Smooth muscle cell of the brain vasculature (primary cell): ENCODE data around the gene ZNF469.

ENCODE experiments used
- DNase-seq: peaks from one replicate; pipeline ENCODE4 v3.0.0-alpha.2; 2012; ENCODE audit warnings: low read depth, low spot score

The ZNF469 gene, protein sequence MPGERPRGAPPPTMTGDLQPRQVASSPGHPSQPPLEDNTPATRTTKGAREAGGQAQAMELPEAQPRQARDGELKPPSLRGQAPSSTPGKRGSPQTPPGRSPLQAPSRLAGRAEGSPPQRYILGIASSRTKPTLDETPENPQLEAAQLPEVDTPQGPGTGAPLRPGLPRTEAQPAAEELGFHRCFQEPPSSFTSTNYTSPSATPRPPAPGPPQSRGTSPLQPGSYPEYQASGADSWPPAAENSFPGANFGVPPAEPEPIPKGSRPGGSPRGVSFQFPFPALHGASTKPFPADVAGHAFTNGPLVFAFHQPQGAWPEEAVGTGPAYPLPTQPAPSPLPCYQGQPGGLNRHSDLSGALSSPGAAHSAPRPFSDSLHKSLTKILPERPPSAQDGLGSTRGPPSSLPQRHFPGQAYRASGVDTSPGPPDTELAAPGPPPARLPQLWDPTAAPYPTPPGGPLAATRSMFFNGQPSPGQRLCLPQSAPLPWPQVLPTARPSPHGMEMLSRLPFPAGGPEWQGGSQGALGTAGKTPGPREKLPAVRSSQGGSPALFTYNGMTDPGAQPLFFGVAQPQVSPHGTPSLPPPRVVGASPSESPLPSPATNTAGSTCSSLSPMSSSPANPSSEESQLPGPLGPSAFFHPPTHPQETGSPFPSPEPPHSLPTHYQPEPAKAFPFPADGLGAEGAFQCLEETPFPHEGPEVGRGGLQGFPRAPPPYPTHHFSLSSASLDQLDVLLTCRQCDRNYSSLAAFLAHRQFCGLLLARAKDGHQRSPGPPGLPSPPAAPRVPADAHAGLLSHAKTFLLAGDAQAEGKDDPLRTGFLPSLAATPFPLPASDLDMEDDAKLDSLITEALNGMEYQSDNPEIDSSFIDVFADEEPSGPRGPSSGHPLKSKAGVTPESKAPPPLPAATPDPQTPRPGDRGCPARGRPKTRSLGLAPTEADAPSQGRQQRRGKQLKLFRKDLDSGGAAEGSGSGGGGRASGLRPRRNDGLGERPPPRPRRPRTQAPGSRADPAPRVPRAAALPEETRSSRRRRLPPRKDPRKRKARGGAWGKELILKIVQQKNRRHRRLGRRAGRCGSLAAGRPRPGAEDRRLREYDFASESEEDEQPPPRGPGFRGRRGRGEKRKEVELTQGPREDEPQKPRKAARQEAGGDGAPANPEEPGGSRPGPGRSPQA (N-terminal part only)

DNA sequence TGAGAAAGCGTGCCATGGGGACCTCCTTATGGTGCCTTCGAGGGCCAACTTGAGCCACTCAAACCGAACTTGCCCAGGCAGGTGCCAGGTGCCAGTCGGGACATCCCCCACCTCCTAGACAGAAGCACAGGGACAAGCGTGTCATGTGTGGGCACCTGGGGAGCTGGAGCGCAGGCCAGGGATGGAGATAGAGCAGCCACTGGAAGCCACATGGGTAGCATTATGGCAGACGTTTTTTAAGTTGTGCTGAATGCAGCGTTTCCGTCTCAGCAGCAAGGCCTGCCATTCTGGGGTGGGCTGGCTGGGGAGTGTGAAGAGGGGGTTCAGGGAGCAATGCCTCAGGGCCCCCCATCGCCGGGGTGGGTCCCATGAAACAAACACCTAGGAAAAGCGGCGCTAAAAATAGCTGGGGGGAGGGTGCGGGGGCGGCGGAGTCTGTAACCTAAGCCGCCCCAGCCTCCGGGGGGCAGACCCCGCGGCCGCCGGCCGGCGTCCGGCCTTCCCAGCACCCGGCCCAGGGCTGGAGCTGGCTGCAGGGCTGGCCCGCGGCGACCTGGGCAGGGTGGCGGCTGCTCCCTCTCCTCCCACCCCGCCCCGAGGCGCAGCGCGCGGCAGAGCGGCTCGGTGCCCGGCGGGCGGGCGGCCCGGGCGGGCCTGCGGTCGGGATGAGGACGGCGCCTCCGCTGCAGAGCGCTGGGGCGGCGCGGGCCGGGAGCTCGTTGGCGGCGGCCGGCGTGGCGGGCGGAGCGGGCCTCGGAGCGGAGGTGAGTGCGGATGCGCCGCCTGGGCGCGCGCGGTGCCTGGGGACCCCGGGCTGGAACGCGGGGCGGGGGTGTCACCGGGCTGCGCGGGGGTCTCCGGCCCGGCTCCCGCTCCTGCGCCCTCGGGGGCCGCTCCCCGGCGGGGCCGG, at the start of gene ZNF469:
Gene ZNF469 (plus strand): TSS at position 469 of the 910 bp plus-strand sequence. CDS start 44,512 bp downstream, outside the sequence.
- DNase-seq, result no peak

DNA sequence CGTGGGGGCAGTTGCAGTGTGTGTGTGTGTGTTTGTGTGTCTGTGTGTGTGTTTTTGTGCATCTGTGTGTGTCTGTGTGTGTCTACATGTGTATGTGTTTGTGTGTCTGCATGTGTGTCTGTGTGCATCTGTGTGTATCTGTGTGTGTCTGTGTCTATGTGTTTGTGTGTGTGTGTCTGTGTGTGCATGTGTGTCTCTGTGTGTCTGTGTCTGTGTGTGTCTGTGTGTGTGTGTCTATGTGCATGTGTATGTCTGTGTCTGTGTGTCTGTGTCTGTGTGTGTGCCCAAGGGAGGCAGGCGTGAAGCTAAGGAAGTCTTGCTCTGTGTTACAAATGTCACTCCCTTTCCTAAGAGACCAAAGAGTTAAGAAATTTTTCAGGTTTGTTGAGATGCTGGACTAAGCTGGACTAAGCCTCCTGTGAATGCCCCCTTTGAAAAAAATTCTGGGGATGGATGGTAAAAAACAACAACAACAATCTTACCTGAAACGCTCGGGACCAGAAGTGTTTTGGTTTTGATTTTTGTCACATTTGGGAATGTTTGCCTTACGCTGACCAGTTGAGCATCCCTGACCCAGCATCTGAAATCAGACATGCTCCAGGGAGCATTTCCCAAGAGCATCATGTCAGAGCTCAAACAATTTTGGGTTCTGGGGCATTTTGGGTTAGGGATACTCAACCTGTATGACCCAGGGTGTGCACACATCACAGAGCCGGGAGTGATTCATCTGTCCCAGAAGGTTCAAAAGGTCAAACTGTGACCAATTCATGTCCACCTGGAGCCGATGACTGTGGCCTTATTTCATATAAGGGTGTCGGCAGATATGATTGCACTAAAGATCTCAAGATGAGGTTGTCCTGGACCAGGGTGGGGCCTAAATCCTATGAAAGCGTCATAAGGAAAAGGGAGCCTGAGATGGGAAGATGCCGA, 48.6 kb upstream of the ZNF469 start:
- no peak for DNase-seq

DNA sequence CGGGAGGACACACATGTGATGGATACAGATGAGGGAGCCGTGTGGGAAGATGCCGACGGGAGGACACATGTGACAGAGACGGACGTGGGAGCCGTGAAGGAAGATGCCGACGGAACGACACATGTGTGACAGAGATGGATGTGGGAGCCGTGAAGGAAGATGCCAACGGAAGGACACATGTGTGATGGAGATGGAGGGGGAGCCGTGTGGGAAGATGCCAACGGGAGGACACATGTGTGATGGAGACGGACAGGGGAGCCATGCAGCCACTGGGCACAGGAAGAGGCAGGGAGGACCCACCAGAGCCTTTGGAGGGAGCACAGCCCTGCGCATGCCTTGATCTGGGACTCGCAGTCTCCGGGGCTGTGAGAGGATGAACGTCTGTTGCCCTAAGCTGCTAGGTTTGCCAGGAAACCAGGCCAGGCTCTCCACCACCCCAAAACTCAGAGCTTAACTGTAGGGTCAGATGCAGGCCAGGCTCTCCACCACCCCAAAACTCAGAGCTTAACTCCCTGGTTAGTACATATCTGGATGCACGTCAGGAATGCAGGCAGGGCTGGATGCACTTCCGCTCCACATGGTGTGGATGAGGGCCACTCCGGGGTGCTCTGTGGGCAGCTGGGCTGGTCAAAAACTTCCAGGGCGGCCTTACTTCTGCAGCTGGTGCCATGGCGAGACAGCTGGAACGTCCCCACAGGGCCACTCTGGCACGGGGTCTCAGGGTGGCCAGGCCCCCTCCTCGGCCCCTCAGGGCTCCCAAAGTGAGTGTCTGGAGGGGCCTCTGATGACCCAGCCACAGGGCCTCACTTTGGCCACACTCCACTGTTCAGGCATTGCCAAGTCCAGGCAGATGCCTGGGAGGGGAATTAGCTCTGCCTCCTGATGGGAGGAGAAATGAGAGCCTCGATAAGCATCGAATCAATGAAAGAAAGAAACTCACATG, 47.7 kb upstream of the ZNF469 start:
- no peak for DNase-seq

DNA sequence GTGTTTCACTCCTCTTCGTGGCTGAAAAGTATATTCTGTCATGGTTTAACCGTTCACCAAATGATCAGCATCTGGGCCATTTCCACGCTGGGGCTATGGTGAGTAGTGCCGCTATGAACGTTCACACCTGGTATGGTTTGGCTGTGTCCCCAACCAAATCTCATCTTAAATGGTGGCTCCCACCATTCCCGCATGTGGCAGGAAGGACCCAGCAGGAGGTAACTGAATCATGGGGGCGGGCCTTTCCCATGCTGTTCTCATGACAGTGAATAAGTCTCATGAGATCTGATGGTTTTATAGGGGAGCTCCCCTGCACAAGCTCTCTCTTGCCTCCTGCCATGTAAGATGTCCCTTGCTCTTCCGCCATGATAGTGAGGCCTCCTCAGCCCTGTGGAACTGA, 45.7 kb upstream of the ZNF469 start:
- DNase-seq, result no peak

DNA sequence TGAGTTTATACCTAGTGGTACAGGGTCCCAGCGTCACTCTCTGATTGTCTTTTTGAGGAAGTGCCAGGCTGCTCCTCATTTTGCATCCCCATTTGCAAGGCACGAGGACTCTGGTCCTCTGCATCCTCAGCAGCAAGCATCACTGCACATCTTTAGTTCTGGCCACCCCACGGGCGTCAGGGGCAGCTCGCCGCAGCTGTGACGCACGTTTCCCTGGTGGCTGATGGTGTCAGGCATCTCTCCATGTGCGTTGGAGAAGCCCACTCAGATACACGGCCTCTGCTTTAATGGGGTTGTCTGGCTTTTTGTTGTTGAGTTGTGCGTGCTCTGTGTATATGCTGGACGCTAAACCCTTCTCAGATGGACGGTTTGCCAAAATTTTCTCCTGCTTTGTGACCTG, 45.2 kb upstream of the ZNF469 start:
- no peak for DNase-seq

DNA sequence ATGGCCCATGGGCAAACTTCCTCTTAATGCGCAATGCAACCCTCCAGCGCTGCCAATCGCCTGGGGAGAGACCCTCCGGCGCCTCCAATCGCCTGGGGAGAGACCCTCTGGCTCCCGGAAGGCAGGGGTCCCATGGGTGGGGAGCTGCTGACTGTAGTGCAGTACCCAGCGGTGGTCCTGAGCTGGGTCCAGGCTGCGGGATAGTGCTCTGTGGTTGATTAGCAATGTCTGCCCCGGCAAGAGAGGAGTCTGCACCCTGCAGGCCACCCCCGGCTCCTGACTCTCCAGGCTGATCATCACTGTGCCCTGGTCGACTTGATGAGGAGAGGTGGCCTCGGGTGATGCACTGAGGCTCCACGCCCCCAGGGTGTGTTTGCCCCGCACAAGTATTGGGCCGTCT, 44.6 kb upstream of the ZNF469 start:
- no peak for DNase-seq

DNA sequence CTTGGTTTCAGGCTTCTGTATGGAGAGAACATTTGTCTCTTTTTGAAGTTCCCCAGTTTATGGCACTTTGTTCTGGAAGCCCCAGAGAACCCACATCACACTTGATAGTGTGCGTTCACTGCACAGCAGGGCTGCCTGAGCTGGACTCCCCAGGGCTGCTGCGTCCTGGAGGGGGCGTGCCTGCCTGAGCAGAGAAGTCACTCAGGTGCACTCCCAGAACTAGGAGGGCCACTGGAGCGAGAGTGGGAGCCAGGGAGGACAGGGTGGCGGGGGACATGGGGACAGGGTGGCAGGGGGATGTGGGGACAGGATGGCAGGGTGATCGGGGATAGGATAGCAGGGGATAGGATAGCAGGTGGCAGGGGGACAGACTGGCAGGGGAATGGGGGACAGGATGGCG, 43.9 kb upstream of the ZNF469 start:
- DNase-seq, result no peak

DNA sequence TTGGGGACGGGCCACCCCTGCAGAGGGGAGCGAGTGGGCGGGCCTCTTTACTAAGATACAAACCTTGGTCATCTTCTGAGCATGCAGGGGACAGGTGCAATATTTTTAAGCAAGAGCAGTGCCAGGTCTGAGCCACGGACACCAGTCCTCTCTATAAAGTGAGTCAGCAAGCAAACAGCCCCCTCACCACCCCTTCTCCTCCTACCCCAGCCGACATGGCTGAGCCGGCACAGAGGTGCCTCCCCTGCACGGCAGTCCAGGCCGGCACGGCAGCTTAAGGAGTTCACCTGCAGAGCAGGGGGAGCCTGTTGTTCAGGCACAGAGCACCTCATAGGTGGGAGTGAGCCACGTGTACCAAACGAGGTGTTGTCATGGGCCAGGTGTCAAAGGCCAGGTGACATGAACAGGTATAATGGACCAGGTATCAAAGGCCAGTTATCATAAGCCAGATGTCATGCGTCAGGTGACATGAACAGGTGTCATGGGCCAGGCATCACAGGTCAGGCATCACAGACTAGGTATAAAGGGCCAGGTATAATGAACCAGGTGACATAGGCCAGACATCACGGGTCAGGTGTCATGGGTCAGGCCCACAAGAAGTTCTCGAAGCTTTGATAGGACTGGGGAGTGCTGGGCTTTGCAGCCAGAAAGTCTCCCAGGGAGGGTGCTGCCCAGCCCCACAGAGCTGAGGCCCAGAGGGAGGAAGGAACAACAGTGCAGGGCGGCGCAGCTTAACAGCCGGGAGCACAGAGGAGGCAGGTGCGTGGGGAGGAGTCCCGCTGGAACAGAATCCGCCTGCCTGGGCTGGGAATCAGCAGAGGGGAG, 42.6 kb upstream of the ZNF469 start:
- no peak for DNase-seq

DNA sequence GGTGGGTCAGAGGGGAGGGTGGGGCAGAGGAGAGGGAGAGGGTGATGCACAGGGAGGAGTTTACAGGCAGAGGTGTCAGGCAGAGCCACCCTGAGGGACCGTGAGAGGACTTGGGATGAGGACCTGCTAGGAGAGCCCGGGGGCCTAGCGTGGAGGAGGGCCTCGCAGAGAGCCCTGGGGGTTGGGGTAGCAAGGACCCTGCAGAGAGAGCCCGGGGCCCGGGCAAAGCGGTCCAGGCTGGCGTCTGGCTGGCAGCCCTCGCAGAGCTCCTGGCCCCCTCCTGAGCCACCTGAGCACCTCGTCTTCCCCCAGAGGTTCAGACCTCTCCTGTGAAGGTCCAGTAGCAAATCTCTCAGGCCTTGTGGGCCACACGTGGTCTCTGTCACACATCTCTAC, 42.0 kb upstream of the ZNF469 start:
- DNase-seq, result no peak

DNA sequence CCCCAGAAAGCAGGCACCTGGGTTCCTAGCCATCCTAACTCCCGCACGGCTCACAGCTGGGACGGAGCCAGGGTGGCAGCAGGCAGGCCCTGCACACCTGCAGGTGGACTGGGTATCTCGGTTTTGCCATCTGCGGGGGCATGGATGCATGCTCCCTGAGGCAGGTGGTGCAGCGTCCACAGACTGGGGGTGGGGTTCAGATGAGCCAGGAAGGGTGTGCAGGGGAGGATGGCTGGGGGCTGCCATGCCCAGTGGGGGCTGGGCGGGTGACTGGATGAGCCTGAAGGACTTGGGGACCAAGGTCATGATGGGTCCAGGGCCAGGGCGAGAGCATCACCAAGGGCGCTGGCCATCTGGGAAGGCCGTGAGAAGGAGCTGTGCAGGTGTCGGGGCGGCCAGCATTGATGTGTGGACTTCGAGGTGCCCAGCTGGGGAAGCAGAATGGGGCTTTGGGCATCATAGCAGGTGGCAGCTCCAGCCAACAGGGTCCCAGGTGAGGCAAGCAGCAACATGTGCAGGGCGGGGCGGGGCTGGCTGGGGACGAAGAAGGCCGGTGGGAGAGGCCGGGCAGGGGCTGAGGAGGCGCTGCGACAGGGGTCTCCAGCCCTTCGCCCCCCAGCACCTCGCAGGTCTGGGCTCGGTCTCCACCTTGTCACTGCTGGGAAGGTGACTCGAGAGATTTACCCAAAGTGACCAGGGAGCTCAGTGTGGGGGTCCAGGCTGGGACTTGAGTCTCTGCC, 41.0 kb upstream of the ZNF469 start:
- DNase-seq, result no peak

DNA sequence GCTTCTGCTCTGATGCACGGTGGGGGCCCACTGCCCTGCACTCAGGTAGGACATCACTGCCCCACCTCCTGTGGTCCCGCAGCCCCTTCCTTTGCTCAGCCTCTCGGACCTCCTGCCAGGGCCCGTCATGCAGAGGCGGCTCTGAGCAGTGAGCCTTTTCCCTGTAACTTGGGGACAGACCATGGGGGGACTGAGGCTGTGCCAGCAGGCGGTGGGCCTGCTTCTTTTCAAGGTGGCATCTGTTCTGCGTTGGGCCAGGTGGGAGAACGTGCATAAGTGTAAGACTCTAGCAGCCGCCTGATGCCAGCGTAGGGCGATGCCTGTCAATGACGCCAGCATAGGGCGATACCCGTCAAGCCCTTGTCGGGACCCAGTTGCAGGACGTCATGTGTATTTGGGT, 40.3 kb upstream of the ZNF469 start:
- DNase-seq, result no peak

DNA sequence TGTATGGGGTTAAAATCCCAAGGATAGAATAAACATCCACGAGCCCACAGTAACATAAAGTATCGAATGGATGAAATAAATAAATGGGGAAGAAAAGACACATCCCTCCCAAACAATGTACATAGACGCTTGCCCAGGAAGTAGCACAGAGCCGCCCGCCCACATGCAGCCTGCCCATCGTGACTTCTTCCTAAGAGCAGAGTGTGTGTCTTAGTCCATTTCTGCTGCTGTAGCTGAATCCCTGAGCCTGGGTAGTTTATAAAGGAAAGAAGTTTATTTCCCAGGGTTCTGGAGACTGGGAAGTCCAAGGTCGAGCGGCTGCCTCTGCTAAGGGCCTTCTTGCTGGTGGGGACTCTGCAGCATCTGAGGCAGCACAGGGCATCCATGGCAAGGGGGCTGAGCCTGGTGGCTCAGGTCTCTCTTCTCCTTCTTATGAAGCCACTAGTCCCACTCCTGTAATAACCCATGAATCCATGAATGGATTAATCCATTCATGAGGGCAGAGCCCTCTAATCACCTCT, 39.4 kb upstream of the ZNF469 start:
- DNase-seq, result no peak

DNA sequence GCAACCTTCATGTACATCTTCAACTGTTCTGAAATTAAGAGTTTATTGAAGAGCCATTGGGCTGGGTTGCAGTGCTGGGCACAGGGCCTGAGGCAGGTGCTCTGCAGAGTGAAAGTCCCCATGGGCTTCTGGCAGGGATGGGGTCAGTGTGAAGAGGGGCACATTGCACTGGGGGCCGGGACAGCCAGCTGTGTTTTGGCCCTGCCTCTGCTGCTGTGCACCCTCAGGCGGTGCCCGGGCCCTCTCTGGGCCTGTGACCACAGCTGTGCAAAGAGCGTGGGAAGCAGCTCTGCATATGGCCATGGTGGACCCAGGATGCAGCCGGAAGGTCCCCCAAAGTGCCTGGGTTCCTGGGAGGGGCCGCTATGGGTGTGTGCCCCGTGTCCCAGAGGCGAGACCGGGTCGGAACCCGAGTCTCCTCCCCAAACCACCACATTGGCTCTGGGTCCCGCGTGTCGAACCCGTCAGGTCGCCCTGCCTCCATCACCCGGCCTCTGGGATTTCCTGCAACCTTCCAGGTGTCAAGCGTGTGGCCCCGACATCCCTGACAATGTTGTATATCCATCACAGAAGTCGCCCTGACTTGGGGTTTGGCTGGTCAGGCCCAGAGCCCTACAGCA, 38.2 kb upstream of the ZNF469 start:
- no peak for DNase-seq

DNA sequence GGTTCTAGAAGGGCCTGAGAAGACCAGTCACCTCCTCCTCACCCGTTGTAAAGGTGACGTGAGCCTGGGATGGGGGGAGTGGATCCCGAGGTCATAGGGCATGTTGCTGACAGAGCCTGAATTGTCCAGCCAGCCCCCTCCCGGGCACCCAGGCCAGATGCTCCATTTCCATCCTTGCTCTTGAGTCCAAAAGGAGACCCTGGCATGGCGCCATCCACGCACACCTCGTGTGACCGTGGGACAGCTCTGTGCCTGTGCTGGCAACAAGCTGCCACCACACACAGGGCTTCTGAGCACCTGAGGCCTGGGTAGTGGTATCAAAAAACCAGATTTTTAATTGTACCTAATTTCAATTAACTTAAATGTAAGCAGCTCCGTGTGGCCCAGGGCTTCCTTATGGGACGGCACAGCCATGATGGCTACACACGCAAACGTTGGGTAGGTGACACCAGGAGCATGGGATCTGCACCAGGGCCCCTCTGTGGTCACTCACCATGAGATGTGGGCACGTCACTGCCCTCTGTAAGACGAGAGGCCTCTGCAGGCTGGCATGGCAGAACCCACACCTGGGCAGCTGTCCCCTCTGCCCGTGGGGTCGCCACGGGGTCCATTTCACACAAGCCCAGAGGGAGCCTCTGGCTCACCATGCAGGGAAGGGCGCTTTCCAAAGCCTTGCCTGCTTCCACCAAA, 37.6 kb upstream of the ZNF469 start:
- DNase-seq, result no peak

DNA sequence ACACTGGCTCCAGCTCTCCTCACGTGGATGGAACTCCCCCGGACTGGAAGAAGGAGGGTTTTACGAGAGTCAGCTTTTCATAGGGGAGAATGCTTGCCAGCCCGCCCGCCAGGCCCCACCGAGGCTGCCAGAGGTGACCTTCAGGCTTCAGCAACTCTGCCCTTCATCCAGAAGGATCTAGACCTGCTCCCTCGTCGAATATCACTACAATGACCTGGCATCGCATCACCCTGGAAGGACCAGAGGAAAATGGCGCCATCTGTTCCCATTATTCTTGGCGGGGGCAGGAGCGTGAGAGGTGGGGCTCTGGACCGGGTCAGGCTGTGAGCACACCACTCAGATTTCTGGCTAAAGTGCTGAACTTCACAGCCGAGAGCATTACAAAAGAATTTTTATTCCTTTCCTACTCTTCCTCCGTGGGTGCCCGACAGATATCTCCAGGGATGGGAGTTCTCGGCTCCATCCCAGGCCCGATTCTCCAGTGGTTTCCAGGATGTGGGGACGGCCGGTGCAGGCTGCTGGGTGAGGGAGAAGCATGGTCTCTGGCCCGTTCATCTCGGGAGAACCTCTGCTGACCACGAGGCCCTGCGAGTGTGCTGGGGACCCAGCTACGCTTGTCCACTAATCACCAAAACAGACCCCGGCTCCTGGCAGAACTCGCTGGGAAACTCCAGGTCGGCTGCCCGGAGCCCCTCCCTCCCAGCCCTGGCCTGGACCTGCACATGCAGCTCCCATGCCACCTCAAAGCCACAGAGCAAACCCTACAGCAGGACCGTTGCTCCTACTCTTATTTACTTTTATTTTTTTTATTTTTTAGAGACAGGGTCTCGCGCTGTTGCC, 36.8 kb upstream of the ZNF469 start:
- no peak for DNase-seq
